SW480 (cell line): ENCODE measurements around the gene KRTAP10-3.

Experiments used
- DNase-seq: peaks from one replicate; pipeline ENCODE4 v3.0.0-alpha.2; 2016; ENCODE audit warnings: low spot score

KRTAP10-3 gene

DNA sequence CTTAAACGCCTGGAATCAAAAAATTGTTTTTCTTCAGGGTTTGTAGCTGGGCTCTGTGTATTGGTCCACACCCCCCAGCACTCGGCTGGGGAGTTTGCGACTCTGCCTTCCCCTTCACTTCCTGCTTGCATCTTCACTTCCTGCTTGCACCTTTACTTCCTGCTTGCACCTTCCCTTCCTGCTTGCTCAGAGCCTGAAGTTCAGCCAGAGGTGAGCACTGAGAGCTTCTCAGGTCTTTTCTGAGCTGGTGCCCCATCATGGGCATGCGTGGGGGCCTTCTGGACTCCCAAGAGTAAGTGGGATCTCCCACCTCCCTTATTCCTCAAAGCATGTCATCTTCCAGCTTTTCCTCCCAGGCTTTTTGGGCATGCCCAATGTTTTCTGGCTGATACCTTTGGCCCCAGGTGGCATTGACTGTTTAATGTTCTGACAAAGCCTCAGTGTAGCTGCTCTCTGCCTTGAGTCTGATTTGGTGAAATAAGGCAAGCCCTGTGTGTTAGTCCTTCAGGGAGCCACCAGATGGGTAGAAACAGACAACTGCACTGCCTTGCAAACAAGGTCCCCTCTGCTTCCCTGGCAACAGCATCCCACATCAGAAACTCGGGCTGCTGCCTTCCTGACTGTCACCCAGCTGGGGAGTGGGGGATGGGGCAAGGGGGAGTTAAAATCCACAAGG lies 10.8 kb downstream of the KRTAP10-3 start:
- DNase-seq, result no peak

- DNase-seq, result no peak
These were observed 14.0 kb downstream of the KRTAP10-3 start for GRCh38 chr21:44544566-44544965.

DNA sequence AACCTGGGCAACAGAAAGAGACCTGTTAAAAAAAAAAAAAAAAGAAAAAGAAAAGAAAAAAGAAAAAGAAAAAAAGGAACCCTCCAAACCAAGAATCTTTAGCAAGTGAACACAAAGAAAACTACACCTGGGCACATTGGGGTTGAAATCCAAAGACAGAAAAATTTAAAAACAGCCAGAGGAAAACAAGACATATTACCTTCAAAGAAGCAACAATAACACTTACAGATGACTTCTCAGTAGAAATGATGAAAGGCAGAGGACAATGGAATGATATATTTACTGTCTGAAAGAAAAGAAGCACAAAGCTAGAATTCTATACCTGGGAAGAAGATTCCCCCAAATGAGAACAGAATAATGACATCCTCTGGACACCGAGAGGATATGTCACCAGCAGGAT lies 15.9 kb downstream of the KRTAP10-3 start:
- DNase-seq, result no peak

- DNase-seq, result no peak
These were observed 17.8 kb downstream of the KRTAP10-3 start for GRCh38 chr21:44540741-44541288.

DNA sequence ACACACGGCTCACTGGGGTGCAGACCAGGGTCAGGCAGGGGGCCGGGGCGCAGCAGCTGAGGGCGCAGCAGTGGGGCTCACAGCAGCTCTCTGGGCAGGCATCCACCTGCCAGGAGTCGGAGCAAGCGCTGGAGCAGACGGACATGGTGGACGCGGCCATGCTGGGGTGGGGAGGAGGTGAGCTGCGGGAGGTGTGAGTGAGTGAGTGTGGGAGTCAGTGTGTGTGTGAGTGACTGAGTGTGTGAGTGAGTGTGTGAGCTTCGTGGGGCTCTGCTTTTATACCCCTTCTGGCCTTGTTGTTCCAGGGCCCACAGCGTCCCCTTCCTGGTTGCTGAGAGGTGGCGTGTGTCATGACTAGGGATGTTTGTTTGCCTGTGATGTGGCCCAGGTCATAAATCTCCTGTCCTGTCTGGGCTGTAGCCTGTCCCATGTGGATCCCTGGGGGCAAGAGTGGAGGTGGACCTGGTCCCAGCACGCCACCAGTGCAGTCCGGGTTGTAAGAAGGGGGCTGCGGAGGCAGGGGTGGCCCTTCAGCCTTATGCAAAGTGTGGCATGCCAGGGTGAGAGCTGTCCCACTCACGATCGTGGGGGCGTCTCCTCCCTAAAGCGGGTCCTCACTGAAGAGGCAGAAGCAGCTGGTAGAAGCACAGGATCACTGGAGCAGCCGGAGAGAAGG lies 18.5 kb downstream of the KRTAP10-3 start, which contains the start of gene KRTAP10-1:
TSS of gene KRTAP10-1 (minus strand) at position 205 of the 676 bp plus-strand sequence. CDS start at position 160, 45 bp downstream.
- no peak for DNase-seq

DNA sequence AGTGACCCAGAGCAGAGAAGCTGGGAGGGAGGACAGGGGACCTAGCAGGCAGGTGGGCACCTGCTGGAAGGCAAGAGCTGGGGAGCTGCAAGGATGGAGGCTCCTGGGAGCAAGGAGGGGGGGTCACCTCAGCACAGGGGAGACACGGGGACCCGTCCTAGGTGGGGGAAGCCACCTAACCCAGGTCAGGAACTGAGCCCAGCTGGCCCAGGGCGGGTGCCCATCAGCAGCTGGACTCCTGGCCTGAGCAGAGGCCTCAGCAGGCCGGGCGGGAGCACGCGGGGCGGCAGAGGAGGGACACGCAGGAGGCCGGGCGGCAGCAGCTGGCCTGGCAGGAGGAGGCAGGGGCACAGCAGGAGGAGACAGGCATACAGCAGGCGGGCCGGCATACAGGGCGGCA lies 19.5 kb downstream of the KRTAP10-3 start:
- no peak for DNase-seq

DNA sequence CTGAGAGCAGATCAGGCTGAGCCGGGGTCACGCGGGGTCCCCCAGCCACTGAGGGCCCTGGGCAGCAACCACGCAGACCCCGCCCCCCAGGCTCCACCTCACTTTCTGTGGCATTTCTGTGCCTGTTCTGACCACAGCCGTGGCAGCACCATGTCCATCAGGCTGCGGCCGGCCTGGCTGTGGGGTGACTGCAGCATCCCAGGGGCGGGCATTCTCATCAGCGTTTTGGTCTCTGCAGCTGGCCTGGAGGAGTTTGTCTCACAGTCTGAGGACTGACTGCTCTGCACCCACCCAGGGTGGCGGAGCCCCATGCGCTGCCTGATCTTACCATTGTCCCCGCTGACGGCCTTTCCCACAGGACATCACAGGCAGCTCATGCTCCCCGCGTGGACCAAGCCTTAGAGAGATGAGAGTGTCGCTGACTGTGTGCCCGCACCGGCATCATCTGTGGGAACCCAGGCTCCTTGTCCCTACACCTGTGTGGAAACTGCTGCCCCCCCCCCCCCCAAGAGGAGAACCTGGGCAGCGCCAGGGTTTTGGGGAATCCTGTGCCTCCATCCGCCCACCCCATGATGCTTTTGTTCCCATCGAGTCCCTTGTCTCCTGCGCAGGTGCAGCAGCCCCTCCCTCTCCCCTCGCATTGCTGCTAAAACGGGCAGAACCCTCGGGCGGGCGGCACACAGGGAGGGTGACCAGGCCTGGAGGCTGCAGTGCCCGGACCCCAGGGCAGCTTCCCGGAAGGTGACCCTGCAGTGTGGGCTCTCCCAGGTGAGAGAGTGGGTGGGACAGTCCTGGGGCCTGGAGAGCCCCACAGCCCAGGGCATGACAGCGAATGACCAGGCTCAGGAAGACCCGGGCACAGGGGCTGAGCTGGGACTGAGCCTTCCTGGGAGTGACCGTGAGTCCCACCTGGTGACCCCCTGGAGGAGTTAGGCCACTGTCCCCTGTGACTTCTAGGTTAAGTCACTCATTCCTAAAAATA lies 20.4 kb downstream of the KRTAP10-3 start:
- no peak for DNase-seq

DNA sequence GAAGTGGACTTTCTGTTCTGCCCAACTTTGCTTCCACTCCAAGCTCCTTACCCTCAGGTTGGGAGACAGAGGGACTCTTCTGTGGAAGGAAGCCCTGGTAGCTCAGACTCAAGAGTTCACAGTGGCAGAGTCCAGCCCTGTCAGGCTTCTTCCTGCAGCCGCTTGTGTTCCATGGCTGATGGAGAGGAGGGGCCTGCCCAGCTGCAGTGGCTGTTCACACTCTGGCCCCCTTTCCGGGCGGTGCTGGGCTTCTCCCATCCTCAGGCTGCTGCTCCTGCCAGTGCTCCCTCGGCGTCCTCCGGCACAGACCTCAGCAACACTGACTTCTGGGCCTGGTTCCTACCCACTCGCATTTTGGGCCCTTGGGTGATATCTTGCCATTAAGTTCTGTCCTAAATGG lies 22.6 kb downstream of the KRTAP10-3 start:
- no peak for DNase-seq

GRCh38 chr21:44534688-44535087 lies 23.9 kb downstream of the KRTAP10-3 start:
- no peak for DNase-seq

GRCh38 chr21:44533891-44534627 lies 24.5 kb downstream of the KRTAP10-3 start:
- DNase-seq, result no peak

GRCh38 chr21:44533121-44533890 lies 25.3 kb downstream of the KRTAP10-3 start:
- no peak for DNase-seq

DNA sequence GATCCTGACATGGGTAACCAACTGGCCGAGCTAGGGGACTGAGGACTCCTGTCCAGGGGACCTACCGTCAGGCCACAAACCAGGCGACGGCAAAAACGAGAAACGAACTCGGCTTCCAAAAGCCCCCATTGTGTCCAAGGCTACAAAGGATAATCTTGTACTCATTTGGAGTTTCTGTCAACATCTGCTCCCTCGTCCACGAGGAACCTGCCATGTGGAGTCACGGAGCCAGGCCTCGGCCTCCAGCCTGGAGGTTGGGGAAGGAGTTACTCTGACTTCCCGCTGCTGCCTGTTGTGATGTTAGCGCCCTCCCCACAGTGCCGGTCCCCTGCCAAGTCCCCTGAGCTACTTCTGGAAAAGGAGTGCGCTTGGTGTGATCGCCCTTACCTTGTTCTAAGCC lies 25.9 kb downstream of the KRTAP10-3 start:
- no peak for DNase-seq

GRCh38 chr21:44531606-44532564 lies 26.7 kb downstream of the KRTAP10-3 start:
- no peak for DNase-seq

DNA sequence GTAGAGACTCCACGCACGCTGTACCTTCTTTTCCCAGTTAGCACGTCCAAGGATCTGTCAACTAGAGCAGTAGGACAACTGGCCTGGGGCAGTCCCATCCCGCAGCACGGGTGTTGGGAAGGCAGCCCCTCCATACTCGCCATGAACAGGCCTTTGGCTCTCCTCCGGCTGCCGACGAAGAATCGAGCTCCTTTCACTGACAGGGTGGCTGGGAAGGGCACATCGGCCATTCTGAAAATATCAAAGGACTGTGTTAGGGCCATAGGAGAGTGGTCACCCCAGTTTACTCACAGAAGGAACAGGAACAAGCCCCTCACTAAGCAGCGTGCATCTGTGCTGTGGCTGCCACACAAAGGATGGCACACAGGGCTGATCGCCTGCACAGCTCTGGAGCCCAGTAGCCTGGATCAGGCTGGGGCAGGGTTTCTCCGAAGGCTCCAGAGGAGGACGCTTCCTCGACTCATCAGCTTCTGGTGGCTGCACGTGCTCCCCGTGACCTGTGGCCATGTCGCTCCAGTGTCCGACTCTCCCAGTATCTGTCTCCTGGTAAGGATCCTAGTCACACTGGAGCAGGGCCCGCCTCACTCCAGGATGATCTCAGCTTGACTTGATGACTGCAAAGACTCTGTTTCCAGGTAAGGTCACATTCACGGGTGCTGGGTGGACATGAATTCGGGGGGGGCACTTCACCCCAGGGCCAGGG lies 27.5 kb downstream of the KRTAP10-3 start:
- no peak for DNase-seq

GRCh38 chr21:44530221-44530902 lies 28.2 kb downstream of the KRTAP10-3 start:
- DNase-seq, result no peak

DNA sequence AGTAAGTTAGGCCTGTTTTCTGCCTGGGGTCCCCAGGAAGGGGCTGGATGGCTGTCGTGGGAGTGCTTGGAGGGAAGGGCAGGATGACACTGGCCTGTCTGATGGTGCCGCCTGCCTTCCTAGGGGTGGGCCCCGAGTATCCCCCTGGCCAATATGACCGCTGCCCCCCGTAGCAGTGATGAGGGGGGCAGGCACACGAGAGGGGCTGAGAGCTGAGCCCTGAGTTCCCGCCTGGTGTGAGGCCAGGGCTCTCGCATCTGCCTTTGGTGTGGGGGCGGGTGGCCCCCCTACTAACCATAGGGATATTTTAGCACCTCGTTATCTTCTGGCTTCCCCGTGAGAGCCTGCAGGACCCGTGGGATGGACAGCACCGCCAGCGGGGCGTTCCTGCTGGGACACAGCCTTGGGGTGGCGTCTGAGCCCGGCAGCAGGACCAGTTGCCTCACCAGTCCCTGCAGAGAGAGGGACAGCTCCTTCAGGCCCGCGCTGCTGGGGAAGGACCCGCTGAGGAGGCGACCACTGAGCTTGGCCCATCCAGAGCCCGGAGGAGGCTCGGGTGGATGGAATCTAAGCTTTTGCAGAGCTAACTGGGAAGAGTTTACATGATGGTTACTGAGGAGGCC lies 29.0 kb downstream of the KRTAP10-3 start:
- no peak for DNase-seq

- no peak for DNase-seq
These were observed 29.6 kb downstream of the KRTAP10-3 start for GRCh38 chr21:44529011-44529421.

DNA sequence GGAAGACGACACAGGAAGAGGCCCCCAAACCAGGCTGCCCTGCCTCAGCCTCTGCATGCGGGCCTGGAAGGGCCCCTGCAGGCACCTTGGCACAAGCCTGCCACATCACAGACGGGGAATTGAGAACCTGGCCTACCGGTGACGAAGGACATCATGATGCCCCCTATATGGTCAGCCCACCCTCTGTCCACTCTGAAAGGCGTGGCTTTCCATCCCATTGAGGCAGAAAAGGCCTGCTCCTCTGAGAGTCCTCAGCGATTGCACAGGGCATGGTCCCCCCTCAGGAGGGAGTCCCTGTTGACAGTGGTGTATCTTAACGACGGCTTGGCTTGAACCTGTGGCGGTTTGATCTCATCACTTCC lies 30.0 kb downstream of the KRTAP10-3 start:
- no peak for DNase-seq
